BE2C (cell line): ENCODE results near the gene SMYD2.

ENCODE experiments used
- DNase-seq: peaks from one replicate; pipeline ENCODE4 v3.0.0-alpha.2; 2020
- H3K27me3 ChIP-seq: fragments of 250-450 bp; sonication (Bioruptor Pico); 2 replicates; pipeline ENCODE4 v1.5.1; 2020; ENCODE audit warnings: mild to moderate bottlenecking
- H3K36me3 ChIP-seq: fragments of 250-450 bp; sonication (Bioruptor Pico); 2 replicates; pipeline ENCODE4 v1.5.1; 2020; ENCODE audit warnings: mild to moderate bottlenecking
- H3K4me1 ChIP-seq: fragments of 250-450 bp; sonication (Bioruptor Pico); 2 replicates; pipeline ENCODE4 v1.5.1; 2020
- H3K4me3 ChIP-seq: 2 replicates; pipeline ENCODE4 v1.5.1; 2011; ENCODE audit warnings: low read depth, low read length
- H3K9me3 ChIP-seq: fragments of 250-450 bp; sonication (Bioruptor Pico); 2 replicates; pipeline ENCODE4 v1.5.1; 2020
- TF ChIP-seq, protein P1 (sequence below): IDR thresholded peaks from 2 replicates; pipeline ENCODE4 v1.5.1; 2012; ENCODE audit warnings: mild to moderate bottlenecking, low read depth, low read length

Gene SMYD2

DNA sequence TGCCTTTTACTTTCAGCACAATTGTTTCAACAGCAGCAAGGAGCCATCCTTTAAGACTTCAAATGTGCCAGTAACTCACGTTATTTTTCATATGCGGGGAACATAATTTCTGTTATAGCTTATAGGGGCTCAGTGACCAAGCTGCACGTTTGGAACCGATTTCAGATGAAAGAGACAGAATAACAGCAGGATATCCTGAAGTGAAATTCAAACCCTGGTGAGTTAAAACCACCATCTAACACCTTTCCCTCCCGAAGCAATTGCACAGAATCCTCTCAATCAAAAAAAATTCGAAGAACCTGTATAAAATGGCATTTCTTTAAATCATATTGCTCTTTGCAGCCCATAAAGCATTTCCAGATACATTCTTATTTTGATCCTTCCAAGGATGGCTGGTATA is 6.9 kb downstream of the SMYD2 start:
- Histone ChIP-seq H3K4me1 (no peaks in the 10 kb centered on the region), H3K9me3 (no peaks in the 10 kb centered on the region), H3K36me3 (no peaks in the 10 kb centered on the region), H3K27me3 (no peaks in the 10 kb centered on the region), H3K4me3 (no peak overlapping the region)
- DNase-seq = no peak
- TF ChIP-seq, protein P1, sequence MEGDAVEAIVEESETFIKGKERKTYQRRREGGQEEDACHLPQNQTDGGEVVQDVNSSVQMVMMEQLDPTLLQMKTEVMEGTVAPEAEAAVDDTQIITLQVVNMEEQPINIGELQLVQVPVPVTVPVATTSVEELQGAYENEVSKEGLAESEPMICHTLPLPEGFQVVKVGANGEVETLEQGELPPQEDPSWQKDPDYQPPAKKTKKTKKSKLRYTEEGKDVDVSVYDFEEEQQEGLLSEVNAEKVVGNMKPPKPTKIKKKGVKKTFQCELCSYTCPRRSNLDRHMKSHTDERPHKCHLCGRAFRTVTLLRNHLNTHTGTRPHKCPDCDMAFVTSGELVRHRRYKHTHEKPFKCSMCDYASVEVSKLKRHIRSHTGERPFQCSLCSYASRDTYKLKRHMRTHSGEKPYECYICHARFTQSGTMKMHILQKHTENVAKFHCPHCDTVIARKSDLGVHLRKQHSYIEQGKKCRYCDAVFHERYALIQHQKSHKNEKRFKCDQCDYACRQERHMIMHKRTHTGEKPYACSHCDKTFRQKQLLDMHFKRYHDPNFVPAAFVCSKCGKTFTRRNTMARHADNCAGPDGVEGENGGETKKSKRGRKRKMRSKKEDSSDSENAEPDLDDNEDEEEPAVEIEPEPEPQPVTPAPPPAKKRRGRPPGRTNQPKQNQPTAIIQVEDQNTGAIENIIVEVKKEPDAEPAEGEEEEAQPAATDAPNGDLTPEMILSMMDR = no peak

DNA sequence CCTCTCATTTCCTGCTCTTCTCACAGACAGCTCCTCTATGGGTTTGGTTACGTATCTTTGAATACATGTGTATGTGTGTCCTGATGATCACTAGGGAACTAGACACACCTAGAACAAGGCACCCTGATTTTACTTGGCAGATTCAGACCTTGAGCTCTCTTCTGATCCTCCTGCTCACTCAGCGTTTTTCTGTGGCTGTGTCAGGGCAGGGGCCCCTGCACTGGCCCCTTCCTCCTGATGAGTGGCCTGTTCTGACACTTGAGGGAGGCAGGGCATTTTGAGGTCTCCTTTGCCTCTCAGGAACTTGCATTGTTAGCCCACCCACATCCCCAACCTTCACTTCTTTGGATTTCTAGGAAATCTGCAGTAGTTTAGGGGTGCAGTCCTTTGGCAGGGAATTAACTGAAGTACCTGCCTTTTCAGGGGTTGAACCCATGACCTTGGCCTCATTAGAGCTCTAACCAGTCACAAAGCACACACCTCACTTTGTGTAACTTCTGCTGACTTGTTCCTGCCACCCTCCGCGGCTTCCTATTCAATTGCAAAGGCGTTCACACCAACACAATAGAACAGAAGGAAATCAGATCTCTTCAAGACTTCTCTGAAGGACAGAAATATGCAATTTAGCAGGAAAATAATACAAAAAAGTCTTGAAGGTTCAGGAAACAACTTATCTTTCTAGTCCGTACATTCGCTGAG is 8.8 kb downstream of the SMYD2 start:
- no peaks in the 10 kb centered on the region for H3K4me1 ChIP-seq
- DNase-seq = no peak
- no peaks in the 10 kb centered on the region for H3K36me3 ChIP-seq
- no peaks in the 10 kb centered on the region for H3K9me3 ChIP-seq
- TF ChIP-seq, protein P1 = no peak
- H3K4me3 ChIP-seq = no peak overlapping the region
- no peaks in the 10 kb centered on the region for H3K27me3 ChIP-seq

DNA sequence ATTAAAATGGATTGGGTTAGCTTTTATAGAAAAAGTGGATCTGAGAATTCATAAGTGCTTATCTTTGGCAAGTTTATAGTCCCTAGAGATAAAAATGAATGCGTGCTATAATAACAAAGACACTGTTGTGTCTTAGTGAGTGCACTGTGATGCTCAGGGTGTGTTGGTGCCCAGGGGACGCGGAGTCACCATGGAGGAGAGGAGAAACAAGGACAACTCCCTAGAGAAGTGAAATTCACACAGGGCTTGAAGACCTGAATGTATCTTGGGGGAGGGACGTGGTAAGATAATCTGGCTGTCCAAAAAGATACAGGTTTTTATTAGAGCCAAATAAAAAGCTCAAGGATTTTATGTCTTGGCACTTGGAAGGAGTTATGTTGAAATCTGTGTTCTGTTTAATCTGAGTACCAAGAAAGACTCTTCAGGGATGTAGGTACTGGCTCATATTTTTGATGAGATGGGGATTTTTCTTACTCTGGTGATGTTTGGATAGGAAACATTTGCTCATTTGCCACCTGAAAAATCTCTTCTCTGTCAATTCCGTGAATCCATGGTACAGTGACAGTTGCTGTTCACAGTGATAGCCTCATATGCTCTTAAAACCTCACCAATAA is 9.6 kb downstream of the SMYD2 start:
- no peaks in the 10 kb centered on the region for H3K4me1 ChIP-seq
- H3K36me3 ChIP-seq = no peaks in the 10 kb centered on the region
- H3K27me3 ChIP-seq = no peaks in the 10 kb centered on the region
- no peak overlapping the region for H3K4me3 ChIP-seq
- TF ChIP-seq, protein P1 = no peak
- DNase-seq = no peak
- no peaks in the 10 kb centered on the region for H3K9me3 ChIP-seq

DNA sequence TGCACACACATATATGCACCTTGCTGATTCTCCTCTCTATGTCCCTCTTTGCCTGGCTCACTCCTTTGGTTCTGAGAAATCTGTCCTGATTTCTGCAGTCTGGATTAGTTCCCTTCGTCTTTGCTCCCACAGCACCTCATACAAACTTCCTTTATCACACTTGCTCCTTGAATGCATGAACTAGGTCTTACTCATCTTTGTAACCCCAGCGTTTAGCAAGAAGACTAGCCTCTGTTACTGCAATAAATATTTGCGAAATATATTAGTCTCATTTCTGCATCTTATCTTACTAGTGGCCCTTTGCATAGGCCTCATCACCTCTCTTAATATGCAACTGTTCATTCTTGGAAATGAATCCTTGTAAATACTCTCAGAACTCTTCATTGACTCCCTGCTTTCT is 11.4 kb downstream of the SMYD2 start:
- no peak for DNase-seq
- Histone ChIP-seq H3K4me3 (no peak overlapping the region), H3K9me3 (no peaks in the 10 kb centered on the region), H3K27me3 (no peaks in the 10 kb centered on the region), H3K4me1 (no peaks in the 10 kb centered on the region), H3K36me3 (no peaks in the 10 kb centered on the region)
- TF ChIP-seq, protein P1 = no peak

DNA sequence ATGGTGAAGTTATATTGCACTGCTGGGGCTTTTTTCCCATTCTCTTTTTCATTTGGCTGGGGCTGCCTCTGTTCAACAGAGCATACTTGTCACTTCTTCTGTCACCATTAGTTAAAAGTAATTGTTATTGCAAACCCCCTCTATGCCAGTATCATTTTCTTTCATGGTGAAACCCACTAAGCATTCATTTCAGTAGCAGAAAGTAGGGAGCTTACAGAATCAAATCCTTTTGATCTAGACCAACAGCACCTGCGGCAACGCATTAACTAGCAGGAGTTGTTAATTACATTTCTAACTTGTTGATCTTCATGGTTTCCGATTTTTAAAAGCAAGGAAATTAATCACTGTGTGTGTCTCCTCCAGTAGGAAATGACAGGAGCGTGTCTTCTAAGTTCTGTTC is 15.0 kb downstream of the SMYD2 start:
- H3K36me3 ChIP-seq = no peaks in the 10 kb centered on the region
- DNase-seq = no peak
- H3K4me1 ChIP-seq = no peaks in the 10 kb centered on the region
- no peak overlapping the region for H3K4me3 ChIP-seq
- TF ChIP-seq, protein P1 = no peak
- no peaks in the 10 kb centered on the region for H3K27me3 ChIP-seq
- H3K9me3 ChIP-seq = no peaks in the 10 kb centered on the region

DNA sequence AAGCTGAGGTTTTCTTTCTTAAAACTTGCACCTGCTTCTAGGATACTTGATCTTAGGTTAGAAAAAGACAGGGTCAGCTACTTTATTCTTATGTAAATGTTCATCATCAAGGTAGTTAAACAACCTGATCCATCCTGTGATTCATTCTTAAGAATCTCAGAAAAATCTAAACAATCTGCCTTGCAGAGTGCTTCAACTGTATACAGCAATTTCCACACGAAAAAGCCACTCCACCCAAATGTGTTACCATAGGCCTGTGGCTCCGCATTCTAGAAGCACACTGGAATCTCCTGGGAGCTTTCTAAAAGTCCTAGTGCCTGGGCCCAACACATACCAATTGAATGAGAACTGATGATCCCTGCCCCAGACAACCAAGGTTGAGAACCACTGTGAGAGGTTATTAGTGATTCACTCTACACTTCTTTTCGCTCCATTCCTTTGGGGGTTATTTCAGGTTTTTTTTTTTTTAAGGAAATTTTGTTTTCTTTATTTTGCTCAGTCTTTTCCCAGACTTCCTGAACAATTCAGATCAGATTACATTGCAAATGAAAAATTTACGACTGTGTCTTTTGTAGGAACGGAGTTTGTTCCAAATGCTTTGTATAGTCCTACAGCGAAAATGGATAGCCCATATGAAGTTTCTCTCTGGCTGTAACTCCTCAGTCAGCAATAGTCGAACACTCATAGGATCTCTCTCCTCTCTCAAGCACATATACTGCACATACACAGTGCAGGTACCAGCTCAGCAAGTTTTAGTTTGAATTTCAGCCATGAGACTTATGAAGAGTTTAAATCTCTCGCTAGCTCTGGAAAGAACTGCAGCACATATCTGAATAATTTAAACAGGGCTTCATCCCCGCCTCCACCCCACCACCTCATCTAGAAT is 16.1 kb downstream of the SMYD2 start:
- no peaks in the 10 kb centered on the region for H3K4me1 ChIP-seq
- H3K36me3 ChIP-seq = no peaks in the 10 kb centered on the region
- TF ChIP-seq, protein P1 = no peak
- no peaks in the 10 kb centered on the region for H3K9me3 ChIP-seq
- no peak overlapping the region for H3K4me3 ChIP-seq
- no peak for DNase-seq
- no peaks in the 10 kb centered on the region for H3K27me3 ChIP-seq
